NCI-H1694 (cell line): ENCODE data around the gene KDM4B.

Source experiments
- DNase-seq: peaks from one replicate; lab custom pipeline; 2025; lab: John Stamatoyannopoulos, UW

Gene KDM4B

GRCh38 chr19:5035105-5035761 is 66.3 kb downstream of the KDM4B start:
- DNase-seq, result no peak

- peak; percentile 11 for DNase-seq
Observed at GRCh38 chr19:5035793-5036697, 67.1 kb downstream of the KDM4B start.

GRCh38 chr19:5036698-5037563 is 68.0 kb downstream of the KDM4B start:
- DNase-seq, result peak; percentile 7

- no peak for DNase-seq
Observed at GRCh38 chr19:5037936-5038335, 69.0 kb downstream of the KDM4B start.

- DNase-seq, result no peak
Observed at GRCh38 chr19:5038631-5039271, 69.8 kb downstream of the KDM4B start.

- DNase-seq, result no peak
Observed at GRCh38 chr19:5039642-5040543, 71.0 kb downstream of the KDM4B start.

GRCh38 chr19:5040544-5041167 is 71.7 kb downstream of the KDM4B start:
- DNase-seq, result no peak

GRCh38 chr19:5041168-5041912 is 72.4 kb downstream of the KDM4B start:
- no peak for DNase-seq

GRCh38 chr19:5041913-5042187 is 72.9 kb downstream of the KDM4B start:
- DNase-seq, result no peak

- no peak for DNase-seq
Observed at GRCh38 chr19:5042556-5042955, 73.6 kb downstream of the KDM4B start.

- DNase-seq, result no peak
Observed at GRCh38 chr19:5045029-5045428, 76.1 kb downstream of the KDM4B start.

GRCh38 chr19:5045956-5046338 is 77.0 kb downstream of the KDM4B start:
- no peak for DNase-seq

GRCh38 chr19:5046339-5047039 is 77.6 kb downstream of the KDM4B start:
- no peak for DNase-seq

- no peak for DNase-seq
Observed at GRCh38 chr19:5047251-5047935, 78.5 kb downstream of the KDM4B start.

GRCh38 chr19:5048091-5048726 is 79.3 kb downstream of the KDM4B start:
- no peak for DNase-seq

GRCh38 chr19:5048727-5049553 is 80.0 kb downstream of the KDM4B start:
- no peak for DNase-seq

GRCh38 chr19:5049561-5049960 is 80.6 kb downstream of the KDM4B start:
- DNase-seq, result no peak
